PC-9 (cell line): Measurements from ENCODE around the gene BORCS5. TPM values are rescaled to one million over a fixed set of nuclear protein-coding genes. Genes with fewer than 3 reads are reported as not detected.

ENCODE experiments used
- BruUV-seq: library from RNA; stranded (reverse); fragments of 400-500 nt; replicated peaks from 2 replicates; lab custom pipeline; 2021; lab: Mats Ljungman, UMichigan
- CTCF ChIA-PET: fragments of 300-600 bp; sonication (Branson Sonifier 250); formaldehyde crosslinking; loops from one replicate; lab custom pipeline; 2022; ENCODE audit warnings: antibody characterized with exemption; lab: Charles Lee
- POLR2A ChIA-PET: fragments of 300-600 bp; sonication (Branson Sonifier 250); formaldehyde crosslinking; loops from one replicate; lab custom pipeline; 2022; ENCODE audit warnings: antibody characterized with exemption; ENCODE audit not compliant: unreplicated experiment; lab: Charles Lee
- DNase-seq, 2 experiments: peaks; one replicate each; pipeline versions ENCODE4 v3.0.0 to v3.0.0-alpha.2; 2015 to 2022; ENCODE audit warnings: mixed read lengths in 1 of 2
- H2AFZ ChIP-seq: fragments of 200-600 bp; sonication (generic); 2 replicates; pipeline ENCODE4 v1.8.1; 2017; ENCODE audit warnings: antibody characterized with exemption
- H3F3A ChIP-seq: fragments of 200-600 bp; sonication (generic); 2 replicates; pipeline ENCODE4 v1.8.1; 2017; ENCODE audit warnings: antibody characterized with exemption, mild to moderate bottlenecking, low read depth; ENCODE audit not compliant: insufficient read depth
- H3K27ac ChIP-seq: fragments of 200-600 bp; sonication (generic); 2 replicates; pipeline ENCODE4 v1.6.1; 2016; ENCODE audit warnings: mixed run types
- H3K27me3 ChIP-seq: fragments of 200-600 bp; sonication (generic); 2 replicates; pipeline ENCODE4 v1.6.1; 2016; ENCODE audit warnings: low read depth, mixed run types; ENCODE audit not compliant: insufficient read depth
- H3K36me3 ChIP-seq: fragments of 200-600 bp; sonication (generic); 2 replicates; pipeline ENCODE4 v1.6.1; 2016; ENCODE audit warnings: low read depth, mixed run types
- H3K4me1 ChIP-seq: fragments of 200-600 bp; sonication (generic); replicated peaks from 2 replicates; pipeline ENCODE4 v1.6.1; 2016; ENCODE audit warnings: mixed run types; ENCODE audit not compliant: insufficient read depth
- H3K4me2 ChIP-seq: fragments of 200-600 bp; sonication (generic); 2 replicates; pipeline ENCODE4 v1.6.1; 2017; ENCODE audit warnings: mixed run types
- H3K4me3 ChIP-seq: fragments of 200-600 bp; sonication (generic); 2 replicates; pipeline ENCODE4 v1.6.1; 2016; ENCODE audit warnings: mixed run types
- H3K79me2 ChIP-seq: fragments of 200-600 bp; sonication (generic); 2 replicates; pipeline ENCODE4 v1.6.1; 2017; ENCODE audit warnings: low read depth, mixed run types
- H3K9me2 ChIP-seq: fragments of 200-600 bp; sonication (generic); 2 replicates; pipeline ENCODE4 v1.8.1; 2017; ENCODE audit warnings: mild to moderate bottlenecking; ENCODE audit not compliant: insufficient read depth
- H3K9me3 ChIP-seq: fragments of 200-600 bp; sonication (generic); 2 replicates; pipeline ENCODE4 v1.8.1; 2016; ENCODE audit warnings: low read depth; ENCODE audit not compliant: insufficient read depth
- H4K20me1 ChIP-seq: fragments of 200-600 bp; sonication (generic); 2 replicates; pipeline ENCODE4 v1.8.1; 2017; ENCODE audit not compliant: insufficient read depth
- CTCF ChIP-seq: fragments of 200-600 bp; sonication (generic); conservative IDR thresholded peaks from 2 replicates; pipeline ENCODE4 v1.6.1; 2017; ENCODE audit warnings: mixed run types, antibody characterized with exemption, mild to moderate bottlenecking, moderate library complexity
- EZH2 ChIP-seq: fragments of 200-600 bp; sonication (generic); IDR thresholded peaks from 2 replicates; pipeline ENCODE4 v1.8.0; 2017; ENCODE audit warnings: antibody characterized with exemption, low read depth
- intact Hi-C: fragments of 100-400 bp; cut with micrococcal nuclease; formaldehyde crosslinking; loops from one replicate; pipeline ENCODE4 v1.10.0; 2022; ENCODE audit not compliant: unreplicated experiment
- total RNA-seq: library from RNA; stranded (reverse); gene quantifications from 2 replicates; pipeline ENCODE4 v1.2.3, GENCODE V29; 2021

BORCS5 gene
- total RNA-seq, 1 experiment from 2014 or later = 19.7 TPM

GRCh38 chr12:12483438-12483837 is 126.6 kb downstream of the BORCS5 start:
- no peaks in the 10 kb centered on the region for H3K9me3 ChIP-seq
- peaks cover 5% of the 10 kb centered on the region; the same call in 1 of the 2 replicates for H3K36me3 ChIP-seq
- intact Hi-C loops = no loop called here
- BruUV-seq = no TSS peak
- ChIA-PET POLR2A (no interaction called here), CTCF (no interaction called here)
- no peak overlapping the region for H3K4me3 ChIP-seq
- TF ChIP-seq CTCF (no peak), EZH2 (no peak)
- no peak overlapping the region for H2AFZ ChIP-seq
- H4K20me1 ChIP-seq = no peaks in the 10 kb centered on the region
- DNase-seq = no peak
- no peaks in the 10 kb centered on the region for H3K4me1 ChIP-seq
- H3K79me2 ChIP-seq = no peaks in the 10 kb centered on the region
- H3K27me3 ChIP-seq = no peaks in the 10 kb centered on the region
- no peak overlapping the region for H3K4me2 ChIP-seq
- no peaks in the 10 kb centered on the region for H3K9me2 ChIP-seq
- H3F3A ChIP-seq = peaks cover 5% of the 10 kb centered on the region; the same call in 1 of the 2 replicates
- no peak overlapping the region for H3K27ac ChIP-seq

- Histone ChIP-seq H3K4me2 (no peak overlapping the region), H3K4me1 (no peaks in the 10 kb centered on the region), H3K27ac (no peak overlapping the region), H3K4me3 (no peak overlapping the region), H3F3A (peaks cover 4% of the 10 kb centered on the region; the same call in 1 of the 2 replicates), H3K36me3 (no peaks in the 10 kb centered on the region; the same call in 1 of the 2 replicates), H4K20me1 (no peaks in the 10 kb centered on the region), H3K9me3 (no peaks in the 10 kb centered on the region; the same call in 1 of the 2 replicates), H3K79me2 (no peaks in the 10 kb centered on the region), H3K9me2 (no peaks in the 10 kb centered on the region), H2AFZ (no peak overlapping the region), H3K27me3 (no peaks in the 10 kb centered on the region)
- no peak for TF ChIP-seq EZH2
- no peak for TF ChIP-seq CTCF
- DNase-seq = no peak
- intact Hi-C loops = no loop called here
- POLR2A ChIA-PET = no interaction called here
- no TSS peak for BruUV-seq
- CTCF ChIA-PET = no interaction called here
These were observed 129.9 kb downstream of the BORCS5 start for GRCh38 chr12:12486661-12487240.

GRCh38 chr12:12487490-12487889 is 130.6 kb downstream of the BORCS5 start:
- CTCF ChIA-PET = no interaction called here
- Histone ChIP-seq H3K27me3 (no peaks in the 10 kb centered on the region), H3K4me1 (no peaks in the 10 kb centered on the region), H3K9me3 (no peaks in the 10 kb centered on the region; the same call in 1 of the 2 replicates), H3K9me2 (no peaks in the 10 kb centered on the region), H4K20me1 (no peaks in the 10 kb centered on the region), H3K27ac (no peak overlapping the region), H3K79me2 (no peaks in the 10 kb centered on the region), H3F3A (no peaks in the 10 kb centered on the region), H3K36me3 (no peaks in the 10 kb centered on the region; the same call in 1 of the 2 replicates), H3K4me3 (no peak overlapping the region), H3K4me2 (no peak overlapping the region), H2AFZ (no peak overlapping the region)
- TF ChIP-seq CTCF (no peak), EZH2 (no peak)
- no peak for DNase-seq
- intact Hi-C loops = no loop called here
- POLR2A ChIA-PET = no interaction called here
- BruUV-seq = no TSS peak
